ENCODE results near the gene BRAP. TPM values are rescaled to one million over a fixed set of nuclear protein-coding genes. Genes with fewer than 3 reads are reported as not detected.
"Not testable (repeated sequence)": the region's sequence is repeated elsewhere in the genome, so short reads cannot be mapped to it uniquely, and the experiment has no call there.

BRAP gene
- total RNA-seq, 1 donor from 2014 or later = 18.9 TPM

DNA sequence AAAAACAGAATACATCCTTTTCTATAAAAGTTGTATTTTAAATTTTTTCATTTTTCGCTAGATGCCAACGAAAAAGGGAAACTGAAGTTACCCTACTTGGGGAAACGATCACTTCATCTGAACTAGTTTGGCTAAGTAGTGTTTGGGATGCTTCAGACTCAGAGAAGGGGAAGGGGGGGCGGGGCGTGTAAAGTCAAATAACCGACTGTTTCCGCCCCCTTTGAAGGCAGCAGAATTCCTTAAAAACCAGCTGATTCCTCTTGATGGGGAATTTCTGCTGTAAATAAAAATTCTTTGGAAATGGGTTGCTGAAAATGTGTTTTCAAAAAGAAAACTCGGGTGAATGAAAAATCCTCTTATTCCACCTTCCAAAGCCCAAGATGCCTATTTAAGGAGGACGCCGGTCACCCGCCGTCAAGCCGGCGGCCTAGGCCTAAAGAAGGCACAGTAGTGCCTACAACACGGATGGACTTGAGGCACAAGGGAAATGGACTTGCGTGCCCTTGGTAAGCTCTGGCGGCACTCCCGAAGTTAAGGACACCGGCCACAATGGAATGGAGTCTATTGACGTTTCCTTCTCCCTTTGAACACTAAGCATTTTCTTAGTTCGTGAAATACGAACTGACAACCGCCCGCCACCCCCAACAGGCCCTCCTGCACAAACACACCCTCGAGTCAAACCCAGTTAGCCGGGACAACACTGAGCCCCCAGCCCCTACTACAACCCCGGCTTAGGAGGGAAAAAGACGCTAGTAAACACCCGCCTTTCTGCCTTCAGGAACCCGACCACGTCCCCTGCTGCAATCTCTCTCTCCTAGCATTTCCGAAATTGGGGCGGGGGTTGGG, 88.5 kb downstream of the BRAP start:
- Mint-ChIP-seq H3K4me3 (ENCODE audit: unreplicated experiment) (peak overlapping the region; percentile 85), H3K27ac (ENCODE audit: unreplicated experiment) (peak overlapping the region; percentile 87), H3K36me3 (ENCODE audit: unreplicated experiment) (no peaks in the 10 kb centered on the region), H3K4me1 (ENCODE audit: unreplicated experiment) (peaks cover 50% of the 10 kb centered on the region), H3K9me3 (ENCODE audit: unreplicated experiment) (no peaks in the 10 kb centered on the region), H3K27me3 (ENCODE audit: unreplicated experiment) (no peaks in the 10 kb centered on the region)
- TF ChIP-seq, protein P1, sequence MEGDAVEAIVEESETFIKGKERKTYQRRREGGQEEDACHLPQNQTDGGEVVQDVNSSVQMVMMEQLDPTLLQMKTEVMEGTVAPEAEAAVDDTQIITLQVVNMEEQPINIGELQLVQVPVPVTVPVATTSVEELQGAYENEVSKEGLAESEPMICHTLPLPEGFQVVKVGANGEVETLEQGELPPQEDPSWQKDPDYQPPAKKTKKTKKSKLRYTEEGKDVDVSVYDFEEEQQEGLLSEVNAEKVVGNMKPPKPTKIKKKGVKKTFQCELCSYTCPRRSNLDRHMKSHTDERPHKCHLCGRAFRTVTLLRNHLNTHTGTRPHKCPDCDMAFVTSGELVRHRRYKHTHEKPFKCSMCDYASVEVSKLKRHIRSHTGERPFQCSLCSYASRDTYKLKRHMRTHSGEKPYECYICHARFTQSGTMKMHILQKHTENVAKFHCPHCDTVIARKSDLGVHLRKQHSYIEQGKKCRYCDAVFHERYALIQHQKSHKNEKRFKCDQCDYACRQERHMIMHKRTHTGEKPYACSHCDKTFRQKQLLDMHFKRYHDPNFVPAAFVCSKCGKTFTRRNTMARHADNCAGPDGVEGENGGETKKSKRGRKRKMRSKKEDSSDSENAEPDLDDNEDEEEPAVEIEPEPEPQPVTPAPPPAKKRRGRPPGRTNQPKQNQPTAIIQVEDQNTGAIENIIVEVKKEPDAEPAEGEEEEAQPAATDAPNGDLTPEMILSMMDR (IDR thresholded peaks at IDR 0.05) = no peak
- no peak for DNase-seq (ENCODE audit: extremely low spot score, unreplicated experiment)

DNA sequence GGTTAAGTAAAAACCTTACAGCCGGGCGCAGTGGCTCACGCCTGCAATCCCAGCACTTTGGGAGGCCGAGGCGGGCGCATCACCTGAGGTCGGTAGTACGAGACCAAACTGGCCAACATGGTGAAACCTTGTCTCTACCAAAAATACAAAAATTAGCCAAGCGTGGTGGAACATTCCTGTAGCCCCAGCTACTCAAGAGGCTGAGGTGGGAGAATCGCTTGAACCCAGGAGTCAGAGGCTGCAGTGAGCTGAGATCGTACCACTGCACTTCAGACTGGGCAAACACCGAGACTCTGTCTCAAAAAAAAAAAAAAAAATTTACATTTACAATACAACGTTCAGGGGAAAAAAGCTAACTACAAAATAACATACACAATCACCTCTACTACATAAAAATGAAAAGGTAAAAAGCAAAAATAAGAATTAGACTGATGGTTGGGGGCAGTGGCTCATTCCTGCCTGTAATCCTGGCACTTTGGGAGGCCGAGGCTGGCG, 90.4 kb downstream of the BRAP start:
- H3K36me3 Mint-ChIP-seq (ENCODE audit: unreplicated experiment); H3K9me3 Mint-ChIP-seq (ENCODE audit: unreplicated experiment); DNase-seq (ENCODE audit: extremely low spot score, unreplicated experiment); H3K27me3 Mint-ChIP-seq (ENCODE audit: unreplicated experiment): not testable (repeated sequence)
- Mint-ChIP-seq H3K4me1 (ENCODE audit: unreplicated experiment) (peaks cover 48% of the 10 kb centered on the region), H3K4me3 (ENCODE audit: unreplicated experiment) (peak overlapping the region; percentile 55), H3K27ac (ENCODE audit: unreplicated experiment) (peak overlapping the region; percentile 87)

Other genes starting within 250 kb of the BRAP start
- 76.7 and 78.9 TPM in 2 replicates for gene ATXN2, start 86.6 kb downstream of the BRAP start, total RNA-seq
- 27.1 and 29.5 TPM in 2 replicates for gene ACAD10, start 97 bp upstream of the BRAP start, total RNA-seq
- gene ALDH2, start 81.0 kb upstream of the BRAP start, total RNA-seq = 68.4 and 69.1 TPM in 2 replicates
- gene MAPKAPK5, start 156.3 kb upstream of the BRAP start, total RNA-seq = 41.4 and 45.0 TPM in 2 replicates

Measured in osteocyte (in vitro differentiated cells).